ENCODE measurements around the gene CEL.

DNA sequence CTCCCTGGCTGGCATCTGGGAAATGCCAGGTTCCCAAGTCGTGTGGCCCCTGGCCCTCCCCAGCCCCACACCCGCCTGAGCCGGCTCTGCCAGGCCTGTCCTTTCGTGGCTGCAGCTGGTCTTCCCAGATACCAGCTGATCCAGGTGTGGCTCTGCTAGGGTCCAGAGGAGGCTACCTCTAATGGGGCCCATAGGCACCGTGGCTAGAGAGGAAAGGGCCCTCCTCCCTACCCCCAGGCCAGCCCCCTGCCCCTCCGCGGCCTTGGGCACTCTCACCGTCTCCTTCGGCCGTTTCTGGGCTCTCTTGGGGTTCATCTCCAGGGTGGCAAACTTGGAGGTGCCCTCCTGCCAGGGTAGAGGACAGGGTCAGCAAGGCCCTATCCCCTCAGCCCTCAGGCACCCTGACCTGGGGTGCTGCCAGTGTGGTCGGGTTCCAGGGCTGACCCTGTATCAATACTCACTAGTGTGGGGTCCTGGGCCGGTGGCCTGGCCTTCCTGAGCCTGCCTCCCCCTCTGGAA lies 42.3 kb downstream of the CEL start:
- TF ChIP-seq, protein P1, sequence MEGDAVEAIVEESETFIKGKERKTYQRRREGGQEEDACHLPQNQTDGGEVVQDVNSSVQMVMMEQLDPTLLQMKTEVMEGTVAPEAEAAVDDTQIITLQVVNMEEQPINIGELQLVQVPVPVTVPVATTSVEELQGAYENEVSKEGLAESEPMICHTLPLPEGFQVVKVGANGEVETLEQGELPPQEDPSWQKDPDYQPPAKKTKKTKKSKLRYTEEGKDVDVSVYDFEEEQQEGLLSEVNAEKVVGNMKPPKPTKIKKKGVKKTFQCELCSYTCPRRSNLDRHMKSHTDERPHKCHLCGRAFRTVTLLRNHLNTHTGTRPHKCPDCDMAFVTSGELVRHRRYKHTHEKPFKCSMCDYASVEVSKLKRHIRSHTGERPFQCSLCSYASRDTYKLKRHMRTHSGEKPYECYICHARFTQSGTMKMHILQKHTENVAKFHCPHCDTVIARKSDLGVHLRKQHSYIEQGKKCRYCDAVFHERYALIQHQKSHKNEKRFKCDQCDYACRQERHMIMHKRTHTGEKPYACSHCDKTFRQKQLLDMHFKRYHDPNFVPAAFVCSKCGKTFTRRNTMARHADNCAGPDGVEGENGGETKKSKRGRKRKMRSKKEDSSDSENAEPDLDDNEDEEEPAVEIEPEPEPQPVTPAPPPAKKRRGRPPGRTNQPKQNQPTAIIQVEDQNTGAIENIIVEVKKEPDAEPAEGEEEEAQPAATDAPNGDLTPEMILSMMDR (IDR thresholded peaks at IDR 0.05) = no peak
- TF ChIP-seq POLR2A (IDR thresholded peaks at IDR 0.05) (no peak), EP300 (IDR thresholded peaks at IDR 0.05) (no peak)
